ENCODE measurements around the gene KIF25. TPM values are rescaled to one million over a fixed set of nuclear protein-coding genes. Genes with fewer than 3 reads are reported as not detected.

KIF25 gene
- total RNA-seq, 4 donors from 2014 or later = 0.17 TPM; not detected in 3

DNA sequence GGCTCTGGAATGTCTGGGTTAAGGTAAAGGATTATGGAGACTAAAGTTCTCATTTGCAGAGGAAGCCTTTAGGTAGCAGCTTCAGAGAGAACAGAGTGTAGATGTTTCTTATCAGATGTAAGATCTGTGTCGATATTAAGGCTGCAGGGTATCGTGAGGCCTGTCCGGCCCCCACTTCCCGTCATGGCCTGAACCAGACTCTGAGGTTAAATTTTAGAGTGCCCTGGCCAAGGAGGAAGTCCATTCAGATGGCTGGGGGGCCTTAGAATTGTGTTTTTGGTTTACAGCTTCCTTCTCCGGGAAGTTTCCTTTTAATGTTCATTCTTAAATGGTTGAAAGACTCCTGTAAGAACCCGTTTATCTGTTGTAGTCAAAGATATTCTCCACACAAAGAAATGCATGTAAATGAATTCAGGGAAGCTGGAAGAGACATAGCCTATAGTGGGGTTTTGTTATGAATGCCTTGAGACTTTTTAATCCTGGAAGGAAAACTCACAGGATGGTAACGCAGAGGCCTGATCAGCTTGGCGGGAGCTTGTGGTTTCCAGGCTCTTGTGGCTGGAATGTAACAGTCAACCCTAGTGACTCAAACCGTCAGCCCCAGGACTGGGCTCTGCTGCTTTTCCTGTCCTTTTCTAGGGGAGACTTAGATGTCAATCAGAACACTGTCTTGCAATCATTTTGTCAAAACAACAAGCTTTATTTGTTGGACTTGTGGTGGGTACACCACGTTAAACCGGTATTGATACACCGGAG is 34.7 kb downstream of the KIF25 start:
- Histone ChIP-seq H3K4me1 (peaks cover 16 to 26% (median 20%) of the 10 kb centered on the region in 4 donors), H3K27ac (replicated peaks in 1 of 4) (peak overlapping the region; percentile 6 to 54 (median 42)), H3K36me3 (no peaks in the 10 kb centered on the region), H3K4me3 (no peak overlapping the region), H3K9me3 (no peaks in the 10 kb centered on the region), H3K27me3 (no peaks in the 10 kb centered on the region)
- peak; percentile 83 for DNase-seq (ENCODE audit: extremely low spot score)
- 68% methylated on average over 12 of the region's 12 CpGs for WGBS
- TF ChIP-seq EP300 (IDR thresholded peaks at IDR 0.05) = no peak
- no peak for TF ChIP-seq POLR2A (IDR thresholded peaks at IDR 0.05; ENCODE audit: low read depth)
- TF ChIP-seq, protein P1, sequence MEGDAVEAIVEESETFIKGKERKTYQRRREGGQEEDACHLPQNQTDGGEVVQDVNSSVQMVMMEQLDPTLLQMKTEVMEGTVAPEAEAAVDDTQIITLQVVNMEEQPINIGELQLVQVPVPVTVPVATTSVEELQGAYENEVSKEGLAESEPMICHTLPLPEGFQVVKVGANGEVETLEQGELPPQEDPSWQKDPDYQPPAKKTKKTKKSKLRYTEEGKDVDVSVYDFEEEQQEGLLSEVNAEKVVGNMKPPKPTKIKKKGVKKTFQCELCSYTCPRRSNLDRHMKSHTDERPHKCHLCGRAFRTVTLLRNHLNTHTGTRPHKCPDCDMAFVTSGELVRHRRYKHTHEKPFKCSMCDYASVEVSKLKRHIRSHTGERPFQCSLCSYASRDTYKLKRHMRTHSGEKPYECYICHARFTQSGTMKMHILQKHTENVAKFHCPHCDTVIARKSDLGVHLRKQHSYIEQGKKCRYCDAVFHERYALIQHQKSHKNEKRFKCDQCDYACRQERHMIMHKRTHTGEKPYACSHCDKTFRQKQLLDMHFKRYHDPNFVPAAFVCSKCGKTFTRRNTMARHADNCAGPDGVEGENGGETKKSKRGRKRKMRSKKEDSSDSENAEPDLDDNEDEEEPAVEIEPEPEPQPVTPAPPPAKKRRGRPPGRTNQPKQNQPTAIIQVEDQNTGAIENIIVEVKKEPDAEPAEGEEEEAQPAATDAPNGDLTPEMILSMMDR (IDR thresholded peaks at IDR 0.05) = peak in 1 of 3 experiments; percentile 5
- TF ChIP-seq POLR2AphosphoS5 (IDR thresholded peaks at IDR 0.05) = no peak
- intact Hi-C loops (cut with DNase I) = no loop called here

DNA sequence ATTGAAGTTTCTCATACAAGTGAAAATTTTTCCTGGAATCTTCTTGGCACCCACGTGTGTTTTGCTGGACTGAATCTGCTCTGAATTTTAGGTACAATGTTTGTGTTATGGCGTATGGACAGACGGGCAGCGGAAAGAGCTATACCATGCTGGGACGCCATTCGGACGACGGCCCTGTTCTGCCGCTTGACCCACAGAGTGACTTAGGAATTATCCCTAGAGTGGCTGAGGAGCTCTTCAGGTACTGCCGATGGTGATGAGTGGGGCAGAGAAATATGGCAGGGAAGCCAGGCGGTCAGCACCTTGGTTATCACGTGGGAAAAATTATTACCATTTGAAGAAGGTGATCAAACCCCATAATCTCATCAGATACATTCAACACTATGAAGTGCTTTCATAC is 36.3 kb downstream of the KIF25 start:
- H3K27ac ChIP-seq (replicated peaks in 1 of 4) = peak overlapping the region in 2 of 4 donors; percentile 72 to 79
- 92% methylated on average over 12 of the region's 12 CpGs for WGBS
- intact Hi-C loops (cut with DNase I) = no loop called here

DNA sequence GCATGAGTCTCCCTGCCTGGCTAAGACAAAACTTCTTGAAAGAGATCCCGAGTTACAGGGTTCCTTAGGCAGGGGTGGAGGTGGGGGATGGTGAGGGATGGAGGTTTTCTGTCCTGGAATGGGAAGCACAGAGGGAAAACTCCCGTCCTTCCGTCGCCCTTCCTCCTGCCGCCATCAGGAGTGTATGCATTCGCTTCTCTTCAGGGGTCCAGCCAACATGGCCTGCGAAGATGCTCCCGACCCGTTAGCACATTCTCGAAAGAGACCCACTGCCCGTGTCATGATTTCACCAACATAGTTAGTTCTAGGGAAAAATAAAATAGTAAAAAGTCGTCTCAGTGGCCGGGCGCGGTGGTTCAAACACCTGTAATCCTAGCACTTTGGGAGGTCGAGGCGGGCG is 37.1 kb downstream of the KIF25 start:
- WGBS = 95% methylated on average over 18 of the region's 18 CpGs
- H3K4me1 ChIP-seq = peaks cover 16 to 26% (median 20%) of the 10 kb centered on the region in 4 donors
- H3K27me3 ChIP-seq = no peaks in the 10 kb centered on the region
- H3K27ac ChIP-seq (replicated peaks in 1 of 4) = peak overlapping the region; percentile 61 to 79 (median 72)
- peak overlapping the region in 1 of 4 donors; percentile 49 for H3K4me3 ChIP-seq
- DNase-seq (ENCODE audit: extremely low spot score) = no peak
- H3K9me3 ChIP-seq = peaks cover 0 to 6% (median 2%) of the 10 kb centered on the region in 4 donors
- H3K36me3 ChIP-seq = no peaks in the 10 kb centered on the region
- TF ChIP-seq EP300 (IDR thresholded peaks at IDR 0.05) (no peak), POLR2A (IDR thresholded peaks at IDR 0.05; ENCODE audit: low read depth) (no peak), POLR2AphosphoS5 (IDR thresholded peaks at IDR 0.05) (no peak)
- TF ChIP-seq, protein P1 (IDR thresholded peaks at IDR 0.05) = no peak
- intact Hi-C loops (cut with DNase I) = no loop called here

More for the DNA sequence above, 36.3 kb downstream of the KIF25 start:
- Histone ChIP-seq H3K27me3 (no peaks in the 10 kb centered on the region), H3K36me3 (no peaks in the 10 kb centered on the region), H3K4me3 (no peak overlapping the region), H3K4me1 (peaks cover 16 to 26% (median 20%) of the 10 kb centered on the region in 4 donors), H3K9me3 (no peaks in the 10 kb centered on the region)
- no peak for TF ChIP-seq EP300 (IDR thresholded peaks at IDR 0.05)
- no peak for TF ChIP-seq POLR2A (IDR thresholded peaks at IDR 0.05; ENCODE audit: low read depth)
- TF ChIP-seq POLR2AphosphoS5 (IDR thresholded peaks at IDR 0.05) = no peak
- TF ChIP-seq, protein P1 (IDR thresholded peaks at IDR 0.05) = no peak
- no peak for DNase-seq (ENCODE audit: extremely low spot score)

DNA sequence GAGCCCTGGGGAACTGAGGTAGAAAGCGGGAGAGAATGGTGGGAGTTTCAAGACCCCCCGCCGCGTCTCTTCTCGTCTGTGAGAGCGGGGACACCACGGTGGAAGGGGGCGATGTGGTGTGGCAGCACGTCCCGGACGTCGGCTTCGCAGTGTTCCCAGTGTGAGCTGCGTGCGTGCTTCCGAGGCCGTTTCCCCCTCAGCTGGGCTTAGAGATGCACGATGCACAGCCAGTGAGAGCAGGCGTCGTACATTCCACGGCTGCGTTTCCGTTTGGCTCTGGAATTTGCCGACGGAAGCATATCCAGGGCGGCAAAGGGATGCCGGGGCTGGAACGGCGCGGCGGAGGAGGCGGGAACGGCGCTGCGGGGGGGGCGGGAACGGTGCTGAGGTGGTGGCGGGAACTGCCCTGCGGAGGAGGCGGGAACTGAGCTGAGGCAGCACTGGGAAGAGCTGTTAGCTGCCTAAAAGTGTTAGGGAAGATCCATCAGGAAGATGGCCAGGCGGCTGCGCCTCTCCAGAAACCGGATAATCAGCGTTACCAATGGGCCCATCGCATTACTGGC is 37.7 kb downstream of the KIF25 start:
- H3K4me1 ChIP-seq = peaks cover 16 to 26% (median 20%) of the 10 kb centered on the region in 4 donors
- peaks cover 0 to 12% (median 5%) of the 10 kb centered on the region in 4 donors for H3K9me3 ChIP-seq
- TF ChIP-seq EP300 (IDR thresholded peaks at IDR 0.05) (peak; percentile 14), POLR2AphosphoS5 (IDR thresholded peaks at IDR 0.05) (peak; percentile 11 to 30)
- TF ChIP-seq, protein P1 (IDR thresholded peaks at IDR 0.05) = no peak
- 63% methylated on average over 23 of the region's 45 CpGs for WGBS
- H3K4me3 ChIP-seq = peak overlapping the region; percentile 47 to 62 (median 49)
- H3K27me3 ChIP-seq = no peaks in the 10 kb centered on the region
- no peaks in the 10 kb centered on the region for H3K36me3 ChIP-seq
- no peak for DNase-seq (ENCODE audit: extremely low spot score)
- H3K27ac ChIP-seq (replicated peaks in 1 of 4) = peak overlapping the region; percentile 61 to 79 (median 72)
- intact Hi-C loops (cut with DNase I) = no loop called here
